Measurements from ENCODE around the gene PLPPR1.
A peak's percentile ranks its signal among the peaks of the same experiment; 100 is the strongest.

PLPPR1 gene

DNA sequence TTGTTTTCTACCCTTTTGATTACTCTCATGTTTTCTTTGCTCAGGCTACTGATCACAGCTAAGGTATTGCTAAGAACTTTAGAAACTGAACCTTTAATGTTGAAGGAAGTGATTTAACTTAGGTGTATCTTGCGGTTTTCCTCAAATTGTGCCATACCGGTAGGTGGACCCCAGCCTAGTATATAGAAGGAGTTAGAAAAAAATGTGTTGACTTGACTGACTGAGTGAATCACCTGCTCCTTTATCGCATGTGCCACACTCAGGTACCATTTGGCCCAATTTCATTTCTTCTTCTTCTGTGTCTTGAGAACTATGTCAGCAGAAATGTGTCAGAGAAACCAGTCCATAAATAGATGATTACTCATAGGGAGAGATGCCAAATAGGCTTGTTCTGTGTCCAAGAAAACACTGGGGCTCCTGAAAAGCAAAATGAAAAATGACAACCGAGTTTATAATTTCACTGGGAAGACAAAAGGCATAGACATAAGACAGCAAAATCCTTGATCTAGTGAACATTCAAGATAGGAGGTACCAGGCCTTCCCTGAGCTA, 19.4 kb downstream of the PLPPR1 start:
- no peak for DNase-seq (ENCODE audit: low read depth)

DNA sequence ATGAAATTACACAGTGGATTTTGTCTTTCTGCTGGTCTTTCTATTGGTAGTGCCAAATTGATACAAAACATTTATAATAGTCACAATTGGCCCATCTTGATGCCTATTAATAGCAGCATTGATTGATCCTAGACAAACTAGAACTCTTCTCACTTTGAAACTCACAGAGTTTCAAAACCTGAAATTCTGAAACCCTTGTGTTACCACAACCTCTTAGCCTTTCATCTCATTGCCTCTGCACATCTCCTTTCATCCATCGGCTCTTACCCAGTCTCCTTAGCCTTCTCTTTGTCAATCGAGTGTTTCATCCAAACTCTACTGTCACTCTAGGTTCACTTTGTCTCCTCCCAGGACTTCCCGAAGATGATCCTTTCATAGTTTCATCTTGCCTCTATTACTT, 22.1 kb downstream of the PLPPR1 start:
- no peak for DNase-seq (ENCODE audit: low read depth)

DNA sequence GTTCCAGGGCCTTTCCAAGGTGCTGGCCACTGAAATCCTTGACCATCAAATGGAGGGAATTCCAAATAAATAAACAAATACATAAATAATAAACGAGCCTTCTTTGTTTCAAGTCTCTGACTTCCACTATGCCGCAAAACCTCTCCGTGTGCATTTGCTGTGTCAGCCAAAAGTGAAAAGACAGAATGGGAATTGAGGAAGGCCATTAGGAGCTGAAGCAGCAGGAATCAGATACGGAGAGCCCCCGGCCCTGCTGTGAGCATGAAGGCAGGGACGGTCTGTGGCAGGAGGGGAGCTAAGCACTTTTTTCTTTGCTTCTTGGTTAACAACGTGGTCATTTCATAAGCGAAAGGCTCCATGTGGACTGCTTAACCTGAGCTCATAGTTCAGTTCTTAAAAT, 26.1 kb downstream of the PLPPR1 start:
- no peak for DNase-seq (ENCODE audit: low read depth)

- DNase-seq (ENCODE audit: low read depth), result no peak
These were observed 27.0 kb downstream of the PLPPR1 start for GRCh38 chr9:101055516-101055915.

DNA sequence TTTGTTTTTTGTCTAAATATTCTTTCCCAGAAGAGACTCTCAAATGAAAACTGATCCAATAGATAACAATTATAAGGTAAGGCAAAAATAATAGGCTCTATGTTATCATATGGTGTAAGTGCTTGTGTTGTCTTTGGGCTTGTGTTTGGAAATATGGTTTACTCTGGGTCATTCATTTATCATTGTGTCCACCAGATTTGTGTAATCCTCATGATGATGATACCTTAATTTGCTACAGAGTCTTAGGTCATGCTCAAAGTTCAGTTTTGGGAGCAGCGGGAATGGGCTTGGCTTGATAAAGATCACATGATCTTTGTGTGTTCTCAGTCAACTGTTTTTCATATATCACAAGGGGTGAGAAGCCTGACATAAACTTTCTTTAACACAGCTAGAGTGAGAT, 34.2 kb downstream of the PLPPR1 start:
- DNase-seq (ENCODE audit: low read depth), result no peak

- DNase-seq (ENCODE audit: low read depth), result no peak
These were observed 34.7 kb downstream of the PLPPR1 start for GRCh38 chr9:101063192-101063591.

- no peak for DNase-seq (ENCODE audit: low read depth)
These were observed 35.7 kb downstream of the PLPPR1 start for GRCh38 chr9:101064206-101064605.

- DNase-seq (ENCODE audit: low read depth), result no peak
These were observed 37.4 kb downstream of the PLPPR1 start for GRCh38 chr9:101065930-101066329.

GRCh38 chr9:101068696-101069095, 40.2 kb downstream of the PLPPR1 start:
- DNase-seq (ENCODE audit: low read depth), result no peak

DNA sequence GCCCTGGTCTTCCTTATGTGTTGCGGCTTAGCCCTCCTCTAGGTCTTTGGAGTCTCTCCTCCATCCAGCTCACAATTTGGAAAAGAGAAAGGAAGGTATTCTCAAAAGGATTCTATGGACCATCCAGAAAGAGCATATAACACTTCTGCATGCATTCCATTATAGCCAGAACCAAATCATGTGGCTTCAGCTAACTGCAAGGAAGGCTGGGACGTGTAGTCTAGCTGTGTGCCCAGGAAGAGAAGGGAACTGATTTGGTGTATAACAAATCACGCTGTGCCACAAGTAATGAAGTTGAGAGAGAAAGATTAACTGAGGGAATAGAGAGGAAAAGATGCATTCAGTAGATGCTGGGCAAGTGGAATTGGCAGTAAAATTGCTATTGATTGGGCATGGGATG, 43.7 kb downstream of the PLPPR1 start:
- no peak for DNase-seq (ENCODE audit: low read depth)

GRCh38 chr9:101073122-101073521, 44.6 kb downstream of the PLPPR1 start:
- DNase-seq (ENCODE audit: low read depth), result no peak

GRCh38 chr9:101081641-101082040, 53.1 kb downstream of the PLPPR1 start:
- DNase-seq (ENCODE audit: low read depth), result no peak

GRCh38 chr9:101083448-101084202, 55.1 kb downstream of the PLPPR1 start:
- no peak for DNase-seq (ENCODE audit: low read depth)

DNA sequence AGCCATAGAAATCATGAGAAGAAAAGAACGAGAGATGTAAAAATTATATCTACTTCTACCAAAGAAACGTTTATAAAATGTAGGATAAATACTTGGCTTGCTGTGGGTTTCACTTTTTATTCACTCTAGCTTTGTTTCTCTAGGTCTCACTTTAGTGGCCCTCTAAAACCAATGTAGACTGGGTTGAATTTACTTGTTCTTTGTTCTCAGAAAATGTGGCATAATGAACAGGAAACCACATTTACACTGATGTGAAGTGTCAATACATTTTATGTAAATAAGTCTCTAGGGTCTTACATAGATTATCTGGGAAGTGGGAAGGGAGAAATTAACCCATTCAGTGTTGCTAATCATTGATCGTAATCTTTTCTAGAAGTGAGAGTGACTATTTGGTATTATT, 58.9 kb downstream of the PLPPR1 start:
- DNase-seq (ENCODE audit: low read depth), result no peak

DNA sequence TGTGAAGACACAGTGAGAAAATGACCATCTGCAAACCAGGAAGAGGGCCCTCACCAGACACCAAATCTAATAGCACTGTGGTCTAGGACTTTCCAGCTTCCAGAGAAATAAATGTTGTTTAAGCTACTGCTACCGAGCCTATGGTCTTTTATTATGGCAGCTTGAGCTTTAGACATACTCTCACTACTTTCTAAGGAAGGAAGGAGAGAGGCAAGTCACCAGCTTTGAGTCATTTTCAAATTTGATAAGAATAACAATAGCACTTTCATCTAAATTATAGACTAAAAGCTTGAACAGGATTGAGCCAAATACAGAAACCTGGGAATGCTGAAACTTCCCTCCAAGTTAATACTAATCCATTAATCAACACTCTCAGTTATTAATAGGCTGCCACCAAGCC, 64.4 kb downstream of the PLPPR1 start:
- DNase-seq (ENCODE audit: low read depth), result no peak

DNA sequence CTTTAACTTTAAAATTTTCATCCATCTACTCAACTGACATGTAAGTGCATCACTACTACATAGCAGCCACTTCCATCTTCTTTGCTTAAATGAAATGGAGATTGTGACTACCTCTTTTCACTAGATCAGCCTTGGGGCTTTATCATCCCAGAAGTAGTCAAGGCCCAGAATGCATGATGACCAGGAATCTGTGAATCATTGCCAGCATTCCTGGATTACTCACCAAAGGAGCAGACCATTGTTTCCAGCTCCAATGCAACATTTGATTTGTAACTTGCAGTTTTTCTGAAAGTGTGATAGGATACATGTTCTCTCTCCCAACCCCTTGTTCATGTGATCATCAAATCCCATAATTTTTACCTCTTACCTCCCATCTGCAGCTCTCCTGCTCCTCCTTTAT, 65.1 kb downstream of the PLPPR1 start:
- DNase-seq (ENCODE audit: low read depth), result peak; percentile 19

DNA sequence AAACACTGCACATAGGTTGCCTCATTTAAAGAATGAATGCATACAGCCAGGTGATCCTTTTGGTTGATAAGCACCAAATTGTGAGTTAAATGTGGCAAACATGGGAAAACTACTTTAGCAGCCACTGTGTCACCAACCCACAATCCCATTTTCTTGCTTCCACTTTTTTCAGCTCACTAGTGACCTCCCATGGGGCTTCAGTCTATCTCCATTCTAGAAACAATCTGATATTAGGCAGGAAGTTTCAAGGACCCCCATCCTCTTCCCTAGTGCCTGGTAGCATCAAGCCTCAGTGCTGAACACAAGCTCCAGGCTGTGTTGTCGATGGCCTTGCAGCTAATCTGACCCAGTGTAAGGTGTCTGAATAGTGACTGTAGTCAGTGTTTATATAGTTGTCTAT, 66.2 kb downstream of the PLPPR1 start:
- DNase-seq (ENCODE audit: low read depth), result no peak

GRCh38 chr9:101097210-101097609, 68.7 kb downstream of the PLPPR1 start:
- no peak for DNase-seq (ENCODE audit: low read depth)

GRCh38 chr9:101098392-101098791, 69.9 kb downstream of the PLPPR1 start:
- no peak for DNase-seq (ENCODE audit: low read depth)

- no peak for DNase-seq (ENCODE audit: low read depth)
These were observed 85.8 kb downstream of the PLPPR1 start for GRCh38 chr9:101114317-101114716.

DNA sequence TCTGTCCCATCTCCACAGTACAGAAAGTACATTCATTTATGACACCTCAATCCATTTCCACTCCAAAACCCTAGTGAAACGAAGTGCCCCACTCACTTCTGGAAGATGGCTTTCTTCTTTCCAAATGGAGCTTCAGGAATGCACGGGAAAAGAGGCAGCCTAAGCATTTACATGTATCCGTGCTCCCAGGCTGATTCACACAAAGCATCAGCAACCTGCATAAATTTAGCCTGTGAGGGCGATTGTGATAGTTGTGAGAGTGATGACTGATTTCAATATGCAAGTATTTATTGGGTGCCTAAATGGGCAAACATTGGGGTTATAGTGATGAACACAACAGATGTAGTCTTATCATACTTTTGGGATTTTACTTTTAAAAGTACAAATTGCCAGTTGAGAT, 86.6 kb downstream of the PLPPR1 start:
- no peak for DNase-seq (ENCODE audit: low read depth)

DNA sequence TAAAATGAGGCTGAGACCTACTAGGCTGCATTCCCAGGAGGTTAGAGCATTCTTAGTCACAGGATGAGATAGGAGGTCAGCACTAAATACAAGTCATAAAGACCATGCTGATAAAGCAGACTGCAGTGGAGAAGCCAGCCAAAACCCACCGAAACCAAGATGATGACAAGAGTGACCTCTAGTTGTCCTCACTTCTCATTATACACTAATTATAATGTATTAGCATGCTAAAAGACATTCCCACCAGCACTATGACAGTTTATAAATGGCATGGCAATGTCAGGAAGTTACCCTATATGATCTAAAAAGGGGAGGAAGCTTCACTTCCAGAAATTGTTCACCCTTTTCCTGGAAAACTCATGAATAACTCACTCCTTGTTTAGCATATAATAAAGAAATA, 88.6 kb downstream of the PLPPR1 start:
- DNase-seq (ENCODE audit: low read depth), result no peak

DNA sequence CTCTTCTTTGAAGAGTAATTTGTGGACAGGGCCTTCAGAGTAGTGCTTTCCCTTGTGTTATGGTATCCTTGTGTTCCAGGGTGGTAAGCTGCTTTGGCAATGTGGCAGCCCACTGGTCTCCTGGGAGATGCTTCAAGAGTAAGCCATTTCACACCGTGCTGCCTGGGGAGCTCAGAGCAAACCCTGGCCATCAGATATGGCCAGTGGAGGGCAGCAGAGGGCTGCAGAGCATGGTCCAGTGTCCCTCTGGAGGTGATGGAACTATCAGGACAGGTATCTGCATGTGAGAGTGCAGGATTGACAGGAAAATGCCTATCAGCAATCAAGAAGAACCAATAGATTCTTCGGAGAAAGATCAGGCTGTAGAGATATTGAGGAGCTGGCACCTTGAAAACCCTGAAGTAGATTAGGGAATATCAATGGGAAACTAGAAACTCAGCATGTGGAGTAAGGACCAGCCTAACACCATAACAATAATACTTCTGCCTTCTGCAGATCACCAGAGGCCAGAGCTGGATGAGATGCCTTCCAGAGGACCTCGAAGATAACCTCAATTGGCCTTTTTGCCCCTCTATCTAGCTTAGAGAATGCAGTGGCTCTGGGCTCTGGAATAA, 90.8 kb downstream of the PLPPR1 start:
- DNase-seq (ENCODE audit: low read depth), result no peak

Measured in HS-5 (cell line).